A549 treated with CpdA at 1 μM for 4 hours (cell line): ENCODE results near the gene ANKHD1. TPM values are rescaled to one million over a fixed set of nuclear protein-coding genes. Genes with fewer than 3 reads are reported as not detected.

ENCODE experiments used
- total RNA-seq: library from RNA; stranded (reverse); fragments of 200-300 nt; extraction: Qiagen RNA extraction; gene quantifications from 5 replicates; pipeline ENCODE4 v1.2.3, GENCODE V29; 2022; ENCODE audit warnings: low read depth

The ANKHD1 gene, protein sequence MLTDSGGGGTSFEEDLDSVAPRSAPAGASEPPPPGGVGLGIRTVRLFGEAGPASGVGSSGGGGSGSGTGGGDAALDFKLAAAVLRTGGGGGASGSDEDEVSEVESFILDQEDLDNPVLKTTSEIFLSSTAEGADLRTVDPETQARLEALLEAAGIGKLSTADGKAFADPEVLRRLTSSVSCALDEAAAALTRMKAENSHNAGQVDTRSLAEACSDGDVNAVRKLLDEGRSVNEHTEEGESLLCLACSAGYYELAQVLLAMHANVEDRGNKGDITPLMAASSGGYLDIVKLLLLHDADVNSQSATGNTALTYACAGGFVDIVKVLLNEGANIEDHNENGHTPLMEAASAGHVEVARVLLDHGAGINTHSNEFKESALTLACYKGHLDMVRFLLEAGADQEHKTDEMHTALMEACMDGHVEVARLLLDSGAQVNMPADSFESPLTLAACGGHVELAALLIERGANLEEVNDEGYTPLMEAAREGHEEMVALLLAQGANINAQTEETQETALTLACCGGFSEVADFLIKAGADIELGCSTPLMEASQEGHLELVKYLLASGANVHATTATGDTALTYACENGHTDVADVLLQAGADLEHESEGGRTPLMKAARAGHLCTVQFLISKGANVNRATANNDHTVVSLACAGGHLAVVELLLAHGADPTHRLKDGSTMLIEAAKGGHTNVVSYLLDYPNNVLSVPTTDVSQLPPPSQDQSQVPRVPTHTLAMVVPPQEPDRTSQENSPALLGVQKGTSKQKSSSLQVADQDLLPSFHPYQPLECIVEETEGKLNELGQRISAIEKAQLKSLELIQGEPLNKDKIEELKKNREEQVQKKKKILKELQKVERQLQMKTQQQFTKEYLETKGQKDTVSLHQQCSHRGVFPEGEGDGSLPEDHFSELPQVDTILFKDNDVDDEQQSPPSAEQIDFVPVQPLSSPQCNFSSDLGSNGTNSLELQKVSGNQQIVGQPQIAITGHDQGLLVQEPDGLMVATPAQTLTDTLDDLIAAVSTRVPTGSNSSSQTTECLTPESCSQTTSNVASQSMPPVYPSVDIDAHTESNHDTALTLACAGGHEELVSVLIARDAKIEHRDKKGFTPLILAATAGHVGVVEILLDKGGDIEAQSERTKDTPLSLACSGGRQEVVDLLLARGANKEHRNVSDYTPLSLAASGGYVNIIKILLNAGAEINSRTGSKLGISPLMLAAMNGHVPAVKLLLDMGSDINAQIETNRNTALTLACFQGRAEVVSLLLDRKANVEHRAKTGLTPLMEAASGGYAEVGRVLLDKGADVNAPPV (N-terminal part only)
- 42.8 to 60.9 TPM (median 50.4 TPM) in 5 replicates for total RNA-seq

DNA sequence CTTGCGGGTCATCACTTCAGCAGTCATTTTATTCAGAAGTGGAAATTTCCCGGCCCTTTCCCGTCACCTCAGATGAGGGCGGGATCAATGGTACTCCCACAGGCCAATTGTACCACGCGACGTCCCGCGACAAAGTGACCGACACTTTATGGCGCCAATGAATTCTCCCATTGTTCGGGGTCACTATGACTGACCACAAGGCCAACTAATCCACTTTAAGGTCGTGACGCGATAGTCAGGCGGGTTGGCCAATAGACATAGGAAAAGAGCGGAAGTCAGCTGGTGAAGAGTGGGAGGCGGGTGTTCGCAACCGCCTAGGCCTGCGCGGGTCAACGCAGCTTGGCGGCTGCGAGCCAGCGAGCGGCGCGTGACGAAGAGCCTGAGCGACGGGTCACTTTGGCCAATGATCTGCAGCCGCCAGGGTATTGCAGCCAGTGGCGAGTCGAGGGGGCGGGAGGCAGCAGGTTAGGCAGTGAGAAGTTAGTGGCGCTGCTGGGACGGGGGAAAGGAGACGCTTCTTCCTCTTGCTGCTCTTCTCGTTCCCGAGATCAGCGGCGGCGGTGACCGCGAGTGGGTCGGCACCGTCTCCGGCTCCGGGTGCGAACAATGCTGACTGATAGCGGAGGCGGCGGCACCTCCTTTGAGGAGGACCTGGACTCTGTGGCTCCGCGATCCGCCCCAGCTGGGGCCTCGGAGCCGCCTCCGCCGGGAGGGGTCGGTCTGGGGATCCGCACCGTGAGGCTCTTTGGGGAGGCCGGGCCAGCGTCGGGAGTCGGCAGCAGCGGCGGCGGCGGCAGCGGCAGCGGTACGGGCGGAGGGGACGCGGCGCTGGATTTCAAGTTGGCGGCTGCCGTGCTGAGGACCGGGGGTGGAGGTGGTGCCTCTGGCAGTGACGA lies at the start of gene ANKHD1:
Gene ANKHD1 (plus strand): TSS at position 472 of the 896 bp plus-strand sequence. CDS start 135 bp downstream, at position 607.

DNA sequence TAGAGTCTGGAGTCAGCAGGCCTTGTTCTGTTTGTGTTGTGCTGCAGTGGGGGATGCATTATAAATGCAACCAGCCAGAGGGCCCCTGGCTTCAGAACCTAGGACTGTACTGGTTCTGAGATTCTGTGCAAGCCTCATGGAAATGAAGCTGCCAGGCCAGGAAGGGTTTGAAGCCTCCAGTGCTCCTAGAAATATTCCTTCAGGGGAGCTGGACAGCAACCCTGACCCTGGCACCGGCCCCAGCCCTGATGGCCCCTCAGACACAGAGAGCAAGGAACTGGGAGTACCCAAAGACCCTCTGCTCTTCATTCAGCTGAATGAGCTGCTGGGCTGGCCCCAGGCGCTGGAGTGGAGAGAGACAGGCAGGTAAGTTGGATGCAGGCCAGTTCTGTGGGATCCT lies 41.5 kb upstream of the ANKHD1 start, which contains the start of gene SLC4A9:
Gene SLC4A9 (plus strand): TSS at position 94 of the 400 bp plus-strand sequence. CDS start 43 bp downstream, at position 137.

DNA sequence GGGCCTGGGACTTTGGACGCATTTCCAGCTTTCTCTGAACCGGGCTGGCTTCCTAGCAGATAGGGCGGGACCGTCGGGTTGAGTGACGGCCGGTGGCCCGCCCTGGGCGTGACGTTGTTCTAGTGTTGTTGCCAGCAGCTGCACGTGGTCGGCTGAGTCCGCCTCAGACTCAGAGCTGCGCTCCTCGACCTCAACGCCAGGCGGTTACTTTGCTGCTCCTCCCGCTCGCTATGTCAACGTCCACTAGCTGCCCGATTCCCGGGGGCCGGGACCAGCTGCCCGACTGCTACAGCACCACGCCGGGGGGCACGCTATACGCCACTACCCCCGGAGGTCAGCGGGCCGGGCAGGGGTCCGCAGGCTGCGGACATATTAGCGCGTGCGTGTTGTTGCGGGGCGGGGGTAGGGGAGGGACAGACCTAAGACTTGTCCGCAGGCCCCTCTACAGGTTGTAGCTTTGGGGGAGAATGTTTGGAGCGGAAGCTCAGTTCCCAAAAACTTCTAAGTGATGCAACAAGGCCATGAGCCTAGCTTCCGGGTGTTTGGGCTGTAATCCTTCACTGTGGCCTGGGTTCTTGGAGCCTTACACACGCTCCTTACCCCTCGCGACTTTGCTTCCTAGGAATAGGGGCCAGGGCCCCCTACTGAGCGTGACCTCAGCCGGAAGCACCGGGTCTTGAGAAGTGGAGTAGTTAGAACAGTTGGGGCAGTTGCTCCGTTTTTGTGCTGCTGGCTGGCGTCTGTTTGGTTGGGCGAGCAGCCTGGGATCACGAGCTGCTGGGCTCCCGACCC lies 146.1 kb downstream of the ANKHD1 start, which contains the start of gene EIF4EBP3:
Gene EIF4EBP3 (plus strand): TSS at position 155 of the 792 bp plus-strand sequence. CDS start 76 bp downstream, at position 231.

DNA sequence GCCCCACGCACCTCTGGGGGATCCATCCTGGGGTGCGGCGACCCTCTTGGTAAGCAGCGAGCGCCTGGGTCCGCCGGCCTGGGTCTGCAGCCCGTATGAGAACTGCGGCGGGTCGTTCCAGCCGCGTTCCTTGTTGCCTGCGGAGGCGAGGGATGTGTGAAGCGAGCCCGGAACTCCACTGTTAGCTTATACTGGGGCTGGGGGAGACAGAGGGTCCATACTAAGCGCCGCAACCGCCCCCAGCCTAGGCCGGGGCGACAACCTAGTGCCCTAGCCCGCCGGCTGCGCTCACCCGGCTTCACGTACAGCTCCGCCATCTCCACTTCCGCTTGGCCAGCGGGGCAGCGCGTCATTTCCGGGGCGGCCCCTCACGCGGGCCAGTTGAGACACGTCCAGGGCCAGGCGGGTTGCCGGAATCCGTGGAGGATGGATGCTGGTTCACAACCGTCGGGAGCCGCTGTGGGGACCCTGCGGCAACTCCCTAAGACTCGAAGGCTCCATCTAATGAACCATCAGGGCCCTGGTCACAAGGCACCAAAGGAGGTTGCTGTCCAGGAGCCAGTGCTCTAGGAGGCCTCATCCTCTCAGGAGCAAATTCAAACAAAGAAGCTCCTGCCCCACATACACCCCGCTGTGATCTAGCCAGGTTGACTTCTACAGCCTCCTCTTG lies 155.6 kb downstream of the ANKHD1 start, which contains the start of gene SRA1:
Gene SRA1 (minus strand): TSS at position 338 of the 670 bp plus-strand sequence. CDS start 21 bp downstream, at position 317.

DNA sequence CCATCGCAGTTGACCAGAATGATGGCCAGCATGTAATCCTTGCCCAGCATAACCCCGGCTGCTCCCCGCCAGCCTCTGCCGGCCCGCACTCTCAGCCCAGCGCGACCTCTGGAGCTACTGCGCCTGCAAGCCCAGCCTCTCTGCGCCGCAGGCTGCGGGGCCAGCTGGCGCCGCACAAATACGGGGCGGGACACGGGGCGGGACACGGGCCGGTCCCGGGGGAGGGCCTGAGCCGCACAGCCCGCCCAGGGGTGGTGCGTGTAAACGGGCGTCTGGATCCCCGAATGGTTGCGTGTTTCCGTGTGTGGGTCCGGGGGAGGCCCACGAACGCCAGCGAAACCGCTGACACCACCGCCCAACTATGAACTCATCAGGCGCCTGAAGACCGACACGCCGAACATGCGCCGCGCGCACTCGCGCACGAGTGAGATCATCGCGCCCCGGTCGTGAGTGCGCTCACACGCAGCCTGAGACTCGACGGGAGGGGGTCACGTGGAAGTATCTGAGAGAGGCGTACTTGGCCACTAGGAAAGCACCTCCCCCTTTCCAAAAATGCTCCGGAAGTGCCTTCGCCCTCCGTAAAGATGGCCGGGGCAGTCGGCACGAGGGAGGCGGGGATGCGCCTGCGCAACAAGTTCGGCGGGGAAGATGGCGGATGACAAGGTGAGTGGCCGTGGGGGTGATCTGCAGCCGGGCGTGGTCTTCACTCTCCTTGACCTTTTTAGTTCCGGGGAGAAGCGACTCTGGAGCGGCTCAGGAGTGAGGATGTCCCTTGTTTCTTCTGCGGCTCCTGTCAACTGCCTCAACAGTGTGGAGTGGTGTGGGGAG lies 162.8 kb downstream of the ANKHD1 start, which contains the start of the genes APBB3 and SLC35A4:
Gene APBB3 (minus strand): TSS at position 403 of the 828 bp plus-strand sequence. CDS start 353 bp downstream, at position 50.
Gene SLC35A4 (plus strand): TSS at position 633 of the 828 bp plus-strand sequence. CDS start 2,342 bp downstream, outside the sequence.

Other genes starting within 250 kb of the ANKHD1 start
- gene CYSTM1, start 226.6 kb upstream of the ANKHD1 start, total RNA-seq, result 152 to 212 TPM (median 161 TPM) in 5 replicates
- gene PFDN1, start 98.7 kb upstream of the ANKHD1 start, total RNA-seq, result 91.1 to 135 TPM (median 93.0 TPM) in 5 replicates
- 6.5 to 7.8 TPM (median 7.5 TPM) in 5 replicates for gene HBEGF, start 55.2 kb upstream of the ANKHD1 start, total RNA-seq
- 0.01 TPM in 1 of 5 replicates, not detected in the others for gene SLC4A9, start 41.6 kb upstream of the ANKHD1 start, total RNA-seq
- gene EIF4EBP3, start 145.8 kb downstream of the ANKHD1 start, total RNA-seq, result 1.3 to 5.0 TPM (median 2.1 TPM) in 5 replicates
- gene SRA1, start 155.6 kb downstream of the ANKHD1 start, total RNA-seq, result 37.6 to 53.3 TPM (median 45.8 TPM) in 5 replicates
- gene APBB3, start 162.8 kb downstream of the ANKHD1 start, total RNA-seq, result 4.9 to 7.7 TPM (median 6.0 TPM) in 5 replicates
- 74.7 to 85.5 TPM (median 78.4 TPM) in 5 replicates for gene SLC35A4, start 163.0 kb downstream of the ANKHD1 start, total RNA-seq
- 3.6 to 5.6 TPM (median 4.4 TPM) in 5 replicates for gene CD14, start 231.3 kb downstream of the ANKHD1 start, total RNA-seq
- gene TMCO6, start 237.6 kb downstream of the ANKHD1 start, total RNA-seq, result 9.6 to 15.1 TPM (median 13.0 TPM) in 5 replicates
- gene NDUFA2, start 245.8 kb downstream of the ANKHD1 start, total RNA-seq, result 108 to 128 TPM (median 123 TPM) in 5 replicates
- 94.9 to 140 TPM (median 98.2 TPM) in 5 replicates for gene IK, start 246.0 kb downstream of the ANKHD1 start, total RNA-seq